SK-N-MC (cell line): ENCODE measurements around the gene TNKS2.

Experiments used
- EZH2 ChIP-seq: fragments of 200-600 bp; sonication (generic); IDR thresholded peaks from one replicate; pipeline ENCODE4 v1.6.1; 2017; ENCODE audit warnings: antibody characterized with exemption
- FOXP2 ChIP-seq: optimal IDR thresholded peaks from 2 replicates; pipeline ENCODE3; 2011; ENCODE audit warnings: mild to moderate bottlenecking, moderate library complexity; ENCODE audit not compliant: insufficient read depth; ENCODE audit errors: extremely low read length, control extremely low read depth
- POLR2AphosphoS5 ChIP-seq: IDR thresholded peaks from 2 replicates; pipeline ENCODE4 v1.6.1; 2012; ENCODE audit warnings: mild to moderate bottlenecking, low read depth, low read length, borderline replicate concordance

DNA sequence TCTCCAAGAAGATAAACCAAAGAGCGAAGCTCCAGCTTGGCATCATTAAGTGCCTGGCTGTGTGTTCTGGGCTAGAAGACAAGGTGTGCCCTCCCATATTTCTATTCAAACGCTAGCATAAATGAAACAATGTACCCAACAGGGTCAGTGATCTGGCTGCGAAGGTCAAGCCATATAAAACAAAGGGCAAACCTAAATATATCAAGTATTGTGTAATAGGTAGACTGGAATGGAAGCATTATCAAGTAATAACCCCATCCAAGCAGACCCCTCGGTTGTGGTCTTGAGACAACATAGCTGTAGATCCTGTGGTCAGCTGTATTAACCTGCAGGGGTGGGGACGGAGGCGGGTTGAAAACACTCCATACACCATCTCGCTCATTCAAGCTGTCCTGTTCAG is 31.6 kb upstream of the TNKS2 start:
- TF ChIP-seq EZH2 (no peak), POLR2AphosphoS5 (no peak), FOXP2 (no peak)
